NCI-H446 (cell line): ENCODE measurements around the gene CHMP6.
"Not testable (repeated sequence)": the region's sequence is repeated elsewhere in the genome, so short reads cannot be mapped to it uniquely, and the experiment has no call there.

Experiments
- DNase-seq, 2 experiments: peaks; one replicate each; lab custom pipeline; 2025; lab: John Stamatoyannopoulos, UW

CHMP6 gene

DNA sequence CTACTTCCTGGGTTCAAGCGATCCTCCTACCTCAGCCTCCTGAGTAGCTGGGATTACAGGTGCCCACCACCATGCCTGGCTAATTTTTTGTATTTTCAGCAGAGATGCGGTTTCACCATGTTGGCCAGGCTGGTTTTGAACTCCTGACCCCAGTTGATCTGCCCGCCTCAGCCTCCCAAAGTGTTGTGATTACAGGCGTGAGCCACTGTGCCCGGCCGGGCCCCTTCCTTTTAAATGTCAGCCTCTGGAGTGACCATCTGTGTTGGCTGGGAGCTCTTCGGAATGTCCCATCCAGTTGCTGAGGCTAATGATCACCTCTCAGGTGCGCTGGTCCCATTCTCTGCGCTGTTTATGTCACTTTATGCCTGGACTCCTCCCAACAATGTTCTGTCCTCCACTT, 38.7 kb downstream of the CHMP6 start:
- DNase-seq, result not testable (repeated sequence)

GRCh38 chr17:81030741-81031565, 39.3 kb downstream of the CHMP6 start:
- DNase-seq, result no peak

DNA sequence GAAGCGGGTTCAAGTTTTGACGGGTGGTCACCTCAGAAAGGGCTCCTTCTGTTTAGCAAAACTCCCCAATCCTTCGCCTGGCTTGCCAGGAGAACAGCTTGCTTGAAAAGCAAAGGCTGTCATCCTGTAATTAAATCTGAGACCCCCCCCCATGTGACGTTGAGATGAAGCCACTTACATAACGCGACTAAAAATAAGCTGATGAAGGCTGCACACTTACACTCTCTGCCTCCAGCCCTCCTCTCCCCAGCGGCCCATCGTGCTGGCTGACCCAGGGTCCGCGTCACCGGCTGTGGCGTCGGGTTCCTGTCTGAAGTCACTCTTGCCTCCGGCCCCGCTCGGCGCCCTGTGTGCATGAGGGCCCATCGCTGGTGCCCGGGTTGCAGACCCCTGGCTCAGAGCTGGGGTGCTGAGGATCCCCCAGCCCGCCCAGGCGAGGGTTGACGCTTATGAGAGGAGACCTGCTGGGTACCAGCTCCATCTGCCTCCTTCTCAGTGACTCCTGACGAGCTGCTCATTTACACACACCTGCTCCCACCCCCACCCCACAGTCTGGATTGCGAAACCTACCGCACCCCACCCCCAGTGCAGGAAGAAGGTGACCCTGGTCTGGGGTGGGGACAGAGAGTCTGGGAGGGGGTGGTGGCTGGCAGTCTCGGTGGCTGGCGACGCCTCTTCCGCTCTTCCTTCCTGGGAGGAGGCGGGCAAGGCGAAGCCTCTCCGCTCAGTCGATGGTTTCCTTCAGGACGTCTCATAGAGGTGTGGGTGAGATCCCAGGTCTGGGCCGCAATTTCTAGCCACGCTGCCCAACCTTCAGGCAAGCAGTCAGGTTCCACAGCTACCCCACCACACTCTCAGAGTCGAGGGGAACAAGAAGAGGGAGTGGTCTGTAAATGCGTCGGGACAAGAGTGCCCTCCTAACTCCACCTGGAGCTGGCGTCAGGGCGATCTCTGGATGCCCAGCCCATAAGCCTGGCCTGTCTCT, 40.2 kb downstream of the CHMP6 start:
- DNase-seq, result no peak

GRCh38 chr17:81032641-81033480, 41.2 kb downstream of the CHMP6 start:
- peak in 1 of 2 experiments; percentile 47 for DNase-seq

DNA sequence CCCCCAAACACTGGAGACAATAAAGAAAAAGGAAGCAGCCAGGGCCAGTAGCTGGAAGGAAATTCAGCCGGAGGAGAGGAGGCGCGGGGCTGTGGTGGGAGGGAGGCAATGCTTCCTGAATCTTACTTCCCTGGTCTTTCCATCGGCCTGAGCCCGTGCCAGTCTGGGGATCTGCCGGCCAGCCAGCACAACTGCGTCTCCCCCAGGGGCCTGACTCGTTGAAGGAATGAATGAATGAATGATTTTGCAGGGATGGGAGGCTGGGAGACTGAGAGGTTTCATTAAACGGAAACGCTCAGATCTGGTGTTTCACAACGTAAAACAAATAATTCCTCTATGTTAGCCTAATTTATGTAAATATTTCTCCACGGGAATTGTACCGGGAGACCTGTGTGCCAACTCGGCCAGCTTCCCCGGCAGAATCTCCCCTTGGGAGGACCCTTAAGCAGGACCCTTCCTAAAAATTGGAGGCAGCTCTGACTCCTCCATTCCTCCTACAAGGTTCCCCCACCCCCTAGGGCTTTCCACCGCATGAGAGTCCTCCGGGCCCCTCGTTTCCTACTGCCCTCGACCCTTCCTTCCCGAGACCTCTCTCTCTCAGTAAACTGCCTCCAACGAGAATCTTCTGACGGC, 42.0 kb downstream of the CHMP6 start:
- DNase-seq, result no peak

DNA sequence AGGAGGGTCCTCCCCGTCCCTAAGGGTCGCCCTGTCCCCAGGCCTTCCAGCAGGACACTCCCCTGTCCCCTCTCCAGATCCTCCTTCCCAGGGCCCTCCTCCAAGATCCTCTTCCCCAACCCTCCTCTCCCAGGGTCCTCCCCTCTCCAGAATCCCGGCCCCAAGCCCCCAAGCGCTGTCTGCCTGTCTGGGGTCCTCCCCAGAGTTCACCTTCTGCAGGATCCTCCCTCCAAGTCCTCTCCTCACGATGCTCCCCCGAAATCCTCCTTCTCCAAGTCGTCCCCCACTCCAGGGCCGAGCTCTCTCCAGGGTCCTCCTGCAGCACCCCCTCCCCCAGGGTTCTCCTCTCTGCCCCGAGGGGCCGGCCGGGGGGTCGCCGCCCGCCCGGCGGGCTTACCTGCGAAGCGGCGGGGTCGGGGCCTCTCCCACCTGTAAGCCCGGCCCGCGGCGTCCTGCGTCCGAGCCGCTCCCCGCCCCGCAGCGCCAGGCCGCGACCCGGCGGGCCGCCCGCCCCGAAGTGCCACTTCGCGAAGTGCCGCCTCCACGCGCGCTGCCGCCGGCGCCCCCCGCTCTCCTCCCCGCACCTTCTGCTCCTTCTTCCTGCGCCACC, 42.6 kb downstream of the CHMP6 start:
- DNase-seq, result no peak

- peak; percentile 92 to 98 for DNase-seq
These were observed 43.3 kb downstream of the CHMP6 start, which contains the start of gene BAIAP2 for GRCh38 chr17:81034779-81035520. Gene BAIAP2, plus strand, starts transcription at chr17:81035151. Its CDS starts 104 bp downstream, at chr17:81035255.

DNA sequence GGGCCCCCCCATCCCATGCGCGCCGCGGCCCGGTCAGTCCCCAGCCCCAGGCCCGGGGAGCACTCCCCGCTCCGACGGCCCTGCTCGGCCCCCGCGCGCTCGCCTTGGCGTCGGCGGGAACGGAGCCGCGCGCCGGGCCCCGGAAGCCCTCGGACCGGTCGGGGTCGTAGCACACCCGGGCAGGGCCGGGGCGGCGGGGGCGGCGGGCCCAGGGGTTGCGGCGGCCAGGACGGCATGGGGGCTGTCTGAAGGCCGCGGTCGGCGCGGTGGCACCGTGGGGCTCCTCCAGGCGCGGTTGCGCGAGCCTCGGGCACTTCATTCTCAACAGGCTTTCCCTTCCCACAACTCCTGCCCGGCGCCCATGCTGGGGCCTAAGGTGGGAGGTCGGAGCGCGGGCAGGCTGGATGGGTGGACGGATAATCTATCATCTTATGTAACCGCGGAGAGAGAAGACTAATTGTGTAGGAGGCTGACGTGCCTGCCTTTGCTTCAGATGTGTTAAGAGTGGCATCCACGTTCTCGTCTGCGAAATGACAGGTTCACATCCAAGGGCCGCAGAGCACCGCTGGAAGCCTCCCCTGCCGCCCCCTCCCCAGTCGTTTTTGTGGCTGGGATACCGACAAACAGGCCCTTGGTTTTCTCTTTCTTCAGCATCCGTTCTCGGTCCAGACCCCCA, 44.0 kb downstream of the CHMP6 start:
- no peak for DNase-seq

DNA sequence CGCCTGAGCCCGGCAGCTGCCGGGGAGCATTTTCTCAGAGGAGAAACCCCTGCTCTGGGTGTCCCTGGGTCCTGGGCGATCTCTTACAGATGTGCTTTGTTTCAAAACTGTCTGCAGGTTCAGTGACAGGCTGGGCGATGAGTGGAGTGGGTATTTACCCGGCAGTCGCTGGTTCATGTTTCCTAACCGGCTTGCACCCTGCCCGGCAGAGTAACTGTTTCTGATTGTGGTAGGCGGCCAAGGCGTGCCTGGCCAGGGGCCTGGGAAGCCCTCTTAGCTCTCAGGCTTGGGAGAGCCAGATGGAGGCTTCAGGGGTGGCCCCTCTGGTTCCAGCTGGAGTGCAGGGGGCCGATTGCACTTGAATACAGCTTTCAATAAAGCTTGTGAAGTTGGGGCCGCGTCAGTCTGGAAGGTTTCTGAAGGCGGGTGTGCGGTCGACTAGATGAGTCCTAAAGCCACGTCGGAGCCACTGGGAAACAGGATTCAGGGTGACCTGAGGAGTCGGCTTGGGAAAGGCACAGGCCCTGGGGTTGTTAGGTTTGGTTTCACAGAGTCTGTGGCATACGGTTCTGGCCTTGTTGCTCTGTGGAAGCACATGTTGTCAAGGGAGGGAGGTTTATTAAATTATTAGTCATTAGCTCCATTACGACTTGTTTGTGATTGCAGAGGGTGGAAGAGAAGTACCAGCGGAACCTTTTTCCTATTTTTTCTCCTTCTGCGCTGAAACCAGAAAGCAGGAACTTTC, 44.7 kb downstream of the CHMP6 start:
- peak; percentile 64 to 91 for DNase-seq

DNA sequence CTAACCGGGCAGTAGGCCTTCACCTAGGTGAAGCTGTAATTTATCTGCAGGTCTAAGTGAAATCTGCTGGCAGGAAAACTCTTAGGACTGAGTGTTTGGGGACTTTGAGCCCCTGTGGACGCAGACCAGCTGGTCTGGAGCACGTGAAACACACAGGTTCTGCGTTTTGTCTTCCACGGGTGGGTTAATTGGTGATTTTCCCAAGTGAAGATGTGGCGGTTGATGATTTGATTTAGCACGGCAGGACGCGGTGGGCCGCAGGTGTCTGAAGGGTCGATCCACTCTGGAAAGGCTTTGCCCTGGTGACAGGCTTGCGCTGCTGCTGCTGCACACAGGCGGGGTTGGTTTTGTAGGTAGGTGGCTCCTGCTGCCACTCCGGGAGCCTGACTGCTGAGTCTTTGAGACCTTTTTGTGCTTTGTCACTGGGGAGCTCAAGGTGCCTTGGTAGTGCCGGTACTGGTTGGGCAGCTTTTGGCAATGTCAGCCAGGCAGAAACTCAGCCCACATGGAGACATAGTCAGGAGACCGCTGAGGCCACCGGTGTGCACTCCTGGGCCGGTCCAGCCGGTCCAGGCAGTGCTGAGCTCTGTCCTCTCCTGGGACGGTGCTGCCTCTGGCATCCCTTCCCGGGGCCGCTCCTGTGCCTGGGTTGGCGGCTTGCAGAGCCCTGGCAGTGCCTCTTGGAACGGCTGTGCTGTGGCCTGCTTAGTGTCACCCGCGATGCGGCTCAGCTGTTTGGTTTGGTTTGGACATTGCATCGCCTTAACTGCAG, 45.6 kb downstream of the CHMP6 start:
- DNase-seq, result peak in 1 of 2 experiments; percentile 50

- DNase-seq, result no peak
These were observed 46.4 kb downstream of the CHMP6 start for GRCh38 chr17:81037798-81038733.

GRCh38 chr17:81039096-81039495, 47.5 kb downstream of the CHMP6 start:
- DNase-seq, result no peak

DNA sequence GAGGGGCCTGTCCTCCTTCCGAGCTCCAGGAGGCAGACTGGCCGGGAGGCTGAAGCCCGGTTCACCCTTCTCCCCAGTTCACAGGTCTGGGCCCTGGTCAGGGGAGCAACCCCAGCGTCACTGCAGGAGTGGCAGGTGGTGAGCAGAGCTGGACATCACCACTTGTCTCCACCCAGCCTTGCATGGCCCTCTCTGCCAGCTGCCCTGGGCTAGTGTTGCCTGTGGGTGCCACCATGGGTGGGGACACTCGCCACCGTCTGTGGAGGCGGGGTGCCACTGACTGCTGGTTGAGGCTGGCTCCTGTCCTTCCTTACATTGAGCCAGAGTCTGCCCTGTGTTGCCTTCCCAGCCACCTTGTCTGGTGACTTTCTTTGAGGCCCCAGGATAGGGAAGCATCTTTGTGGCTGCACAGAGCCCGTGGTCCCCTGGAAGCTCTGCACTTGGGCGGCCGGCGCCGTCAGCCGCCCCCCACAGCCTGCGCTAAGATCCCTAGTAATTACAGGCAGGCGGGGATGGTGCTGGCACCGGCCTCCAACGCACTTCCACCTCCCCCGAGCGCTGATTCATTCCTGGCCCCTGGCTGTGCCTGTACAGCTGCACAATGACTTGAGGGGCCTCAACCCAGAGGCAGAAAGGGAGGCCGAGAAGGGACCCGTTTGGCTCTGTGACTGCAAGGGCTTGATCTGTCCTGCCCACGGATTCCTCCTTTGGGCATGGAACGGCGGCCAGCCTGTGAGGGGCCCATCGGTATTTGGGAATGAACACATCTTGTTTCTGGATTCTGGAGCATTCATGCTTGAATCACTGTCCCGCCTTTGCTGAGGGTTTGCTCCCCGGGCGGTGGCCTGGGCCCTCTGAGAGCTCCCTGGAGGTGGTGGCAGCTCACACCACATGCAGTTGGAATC, 48.5 kb downstream of the CHMP6 start:
- no peak for DNase-seq

DNA sequence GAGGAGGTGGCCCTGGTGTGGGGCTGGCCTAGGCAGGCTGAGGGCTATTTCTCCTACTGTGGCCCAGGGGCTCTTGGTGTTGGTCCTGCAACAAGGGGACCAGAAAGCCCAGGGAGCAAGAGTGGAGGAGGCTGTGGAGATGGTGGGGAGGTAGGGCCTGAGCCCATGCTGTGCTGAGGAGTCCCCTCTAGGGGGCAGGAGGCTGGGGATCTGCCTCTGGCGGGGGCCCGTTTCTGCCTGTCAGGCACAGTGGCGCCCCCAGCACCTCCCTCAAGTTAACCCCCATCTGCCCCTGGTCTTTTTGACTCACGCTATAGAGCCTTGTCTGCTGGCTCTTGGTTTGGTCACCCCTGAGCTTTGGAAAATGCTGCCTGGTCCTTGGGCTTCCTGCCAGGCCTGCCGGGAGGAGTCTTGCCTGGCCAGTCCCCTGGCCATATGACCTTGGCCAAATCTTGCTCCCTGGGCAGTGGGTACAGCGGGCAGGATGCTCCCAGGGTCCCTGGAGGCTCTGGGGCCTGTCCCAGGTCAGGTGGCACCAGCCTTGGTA, 49.2 kb downstream of the CHMP6 start:
- no peak for DNase-seq

DNA sequence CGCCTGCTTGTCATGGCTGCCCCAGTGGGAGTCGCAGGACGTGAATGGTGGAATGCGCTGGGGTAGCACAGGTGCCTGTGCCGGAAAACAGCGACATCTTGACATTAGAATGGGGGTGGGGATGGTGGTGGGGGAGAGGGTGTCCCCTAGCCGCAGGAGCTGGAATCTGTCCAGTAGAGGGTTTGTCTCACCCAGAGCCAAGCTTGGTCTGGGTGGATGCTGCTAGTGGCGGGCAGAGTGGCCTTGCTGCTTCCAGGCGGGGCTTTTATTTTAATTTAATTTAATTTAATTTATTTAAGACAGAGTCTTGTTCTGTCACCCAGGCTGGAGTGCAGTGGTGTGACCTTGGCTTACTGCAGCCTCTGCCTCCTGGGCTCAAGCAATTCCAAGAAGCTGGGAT, 51.0 kb downstream of the CHMP6 start:
- no peak for DNase-seq

DNA sequence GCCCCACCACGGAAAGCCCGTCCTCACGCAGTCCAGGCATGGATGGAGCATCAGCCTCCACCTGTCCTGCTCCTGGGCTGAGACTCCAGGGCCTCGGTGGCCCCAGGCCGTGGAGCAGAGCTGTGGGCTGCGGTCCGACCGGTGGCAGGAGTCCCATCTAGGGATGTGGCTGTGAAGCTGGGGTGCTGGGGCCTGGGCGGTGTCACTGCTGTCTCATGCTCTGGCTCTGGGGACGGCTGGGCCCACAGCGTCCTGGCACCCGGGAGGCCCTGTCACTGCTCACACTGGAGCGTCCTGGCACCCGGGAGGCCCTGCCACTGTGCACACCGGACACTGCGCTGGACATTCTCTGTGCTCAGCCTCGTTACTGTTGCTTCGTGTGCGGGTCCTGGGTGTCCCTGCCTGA, 51.7 kb downstream of the CHMP6 start:
- DNase-seq, result no peak
